Naive B cell (primary cell): ENCODE data around the gene LIN37. TPM values are rescaled to one million over a fixed set of nuclear protein-coding genes. Genes with fewer than 3 reads are reported as not detected.

Experiments used
- ATAC-seq, 2 donors: fragments of 150-1000 bp; cut with Tn5 transposase; 2 replicates each; pipeline ENCODE4 v1.10.0; 2021; ENCODE audit warnings: low read depth in 2 of 2, mild to moderate bottlenecking in 2 of 2, moderate library complexity in 2 of 2
- DNase-seq: peaks from one replicate; pipeline ENCODE4 v3.0.0; 2022
- H3K27ac Mint-ChIP-seq, 6 donors: one replicate each; pipeline ENCODE4 v1.8.0; 2020 to 2022; ENCODE audit warnings: mild to moderate bottlenecking in 6 of 6, mixed read lengths in 6 of 6, moderate library complexity in 5 of 6, inconsistent platforms in 2 of 6
- H3K27me3 Mint-ChIP-seq, 3 donors: one replicate each; pipeline ENCODE4 v1.8.0; 2021 to 2022; ENCODE audit warnings: mixed read lengths in 3 of 3, mild to moderate bottlenecking in 1 of 3
- H3K36me3 Mint-ChIP-seq, 2 donors: one replicate each; pipeline ENCODE4 v1.8.0; 2020 to 2022; ENCODE audit warnings: mixed read lengths in 2 of 2, inconsistent platforms in 1 of 2, mild to moderate bottlenecking in 1 of 2
- H3K4me1 Mint-ChIP-seq, 3 donors: one replicate each; pipeline ENCODE4 v1.8.0; 2020 to 2022; ENCODE audit warnings: mixed read lengths in 3 of 3, inconsistent platforms in 1 of 3, mild to moderate bottlenecking in 1 of 3, moderate library complexity in 1 of 3
- H3K4me3 Mint-ChIP-seq, 8 donors: one replicate each; pipeline ENCODE4 v1.8.0; 2020 to 2022; ENCODE audit warnings: mild to moderate bottlenecking in 8 of 8, mixed read lengths in 8 of 8, moderate library complexity in 8 of 8, inconsistent platforms in 2 of 8
- H3K9me3 Mint-ChIP-seq, 7 donors: one replicate each; pipeline ENCODE4 v1.8.0; 2020 to 2022; ENCODE audit warnings: mixed read lengths in 7 of 7, mild to moderate bottlenecking in 5 of 7, inconsistent platforms in 2 of 7, moderate library complexity in 1 of 7
- polyA plus RNA-seq, 6 donors: library from polyadenylated mRNA; unstranded; fragments of 300-500 nt; fragmentation: Illumina TruSeq; gene quantifications; one replicate each; pipeline ENCODE4 v1.2.3, GENCODE V29; 2021; ENCODE audit warnings: low read depth in 6 of 6

LIN37 gene
- polyA plus RNA-seq, result 10 to 100 TPM in 3 of 6 donors, 1 to 10 TPM in 3; 8.1 to 17.9 (median 11.1) TPM

- peak within 1 kb of the TSS; percentile 92 to 99 (median 98) for H3K27ac Mint-ChIP-seq
- DNase-seq, result peak; percentile 98
- H3K36me3 Mint-ChIP-seq, result peaks cover 0 to 5% of the 10 kb centered on the region in 2 donors
- peaks cover 0 to 3% (median 0%) of the 10 kb centered on the region in 7 donors for H3K9me3 Mint-ChIP-seq
- peaks cover 38 to 53% (median 46%) of the 10 kb centered on the region in 3 donors for H3K4me1 Mint-ChIP-seq
- peak within 1 kb of the TSS; percentile 90 to 100 (median 99) for H3K4me3 Mint-ChIP-seq
- no peaks in the 10 kb centered on the region for H3K27me3 Mint-ChIP-seq
- peak; percentile 68 to 71 for ATAC-seq
These were observed at the start of gene LIN37 for GRCh38 chr19:35748106-35749020. Gene LIN37, plus strand, starts transcription at chr19:35748576. Its CDS starts 149 bp downstream, at chr19:35748725.

- DNase-seq (peak; percentile 87), ATAC-seq (peak; percentile 98 to 99)
- Mint-ChIP-seq H3K27me3 (peaks cover 6 to 16% (median 7%) of the 10 kb centered on the region in 3 donors), H3K4me1 (peaks cover 5 to 7% (median 6%) of the 10 kb centered on the region in 3 donors), H3K9me3 (peaks cover 0 to 1% (median 0%) of the 10 kb centered on the region in 7 donors), H3K27ac (peak overlapping the region in 5 of 6 donors; percentile 53 to 91 (median 87)), H3K36me3 (no peaks in the 10 kb centered on the region), H3K4me3 (peak overlapping the region; percentile 86 to 100 (median 94))
These were observed 46.0 kb upstream of the LIN37 start for GRCh38 chr19:35702223-35703012.

- Mint-ChIP-seq H3K36me3 (no peaks in the 10 kb centered on the region), H3K4me3 (peak overlapping the region in 6 of 8 donors; percentile 12 to 97 (median 89)), H3K27ac (no peak overlapping the region), H3K4me1 (peaks cover 5 to 7% (median 6%) of the 10 kb centered on the region in 3 donors), H3K9me3 (peaks cover 0 to 1% (median 0%) of the 10 kb centered on the region in 7 donors), H3K27me3 (peaks cover 6 to 16% (median 7%) of the 10 kb centered on the region in 3 donors)
- ATAC-seq, result no peak
- no peak for DNase-seq
These were observed 45.0 kb upstream of the LIN37 start for GRCh38 chr19:35703343-35703742.

- H3K27ac Mint-ChIP-seq, result no peak within 1 kb of the TSS
- H3K4me1 Mint-ChIP-seq, result peaks cover 5 to 7% (median 6%) of the 10 kb centered on the region in 3 donors
- DNase-seq (no peak), ATAC-seq (no peak)
- no peaks in the 10 kb centered on the region for H3K36me3 Mint-ChIP-seq
- H3K27me3 Mint-ChIP-seq, result peaks cover 6 to 9% (median 7%) of the 10 kb centered on the region in 3 donors
- peak within 1 kb of the TSS in 4 of 8 donors; percentile 12 to 97 (median 46) for H3K4me3 Mint-ChIP-seq
- H3K9me3 Mint-ChIP-seq, result peaks cover 0 to 1% (median 0%) of the 10 kb centered on the region in 7 donors
These were observed 44.2 kb upstream of the LIN37 start, which contains the start of gene ZBTB32 for GRCh38 chr19:35704218-35704617. Gene ZBTB32, plus strand, starts transcription at chr19:35704558. Its CDS starts 10,069 bp downstream, at chr19:35714627.

- H3K27me3 Mint-ChIP-seq, result no peaks in the 10 kb centered on the region
- DNase-seq (no peak), ATAC-seq (no peak)
- H3K27ac Mint-ChIP-seq, result no peak overlapping the region
- peaks cover 7 to 29% (median 14%) of the 10 kb centered on the region in 3 donors for H3K4me1 Mint-ChIP-seq
- no peaks in the 10 kb centered on the region for H3K36me3 Mint-ChIP-seq
- no peak overlapping the region for H3K4me3 Mint-ChIP-seq
- H3K9me3 Mint-ChIP-seq, result no peaks in the 10 kb centered on the region
These were observed 40.0 kb upstream of the LIN37 start for GRCh38 chr19:35708391-35708790.

GRCh38 chr19:35710784-35711723 lies 37.3 kb upstream of the LIN37 start:
- Mint-ChIP-seq H3K4me1 (peaks cover 29 to 44% (median 34%) of the 10 kb centered on the region in 3 donors), H3K9me3 (no peaks in the 10 kb centered on the region), H3K27ac (peak overlapping the region; percentile 15 to 98 (median 85)), H3K27me3 (no peaks in the 10 kb centered on the region), H3K36me3 (no peaks in the 10 kb centered on the region), H3K4me3 (peak overlapping the region in 6 of 8 donors; percentile 2 to 67 (median 42))
- ATAC-seq, result peak; percentile 53
- DNase-seq, result no peak

GRCh38 chr19:35712567-35713505 lies 35.5 kb upstream of the LIN37 start:
- peak overlapping the region; percentile 29 to 88 (median 59) for H3K4me3 Mint-ChIP-seq
- no peaks in the 10 kb centered on the region for H3K27me3 Mint-ChIP-seq
- peaks cover 37 to 53% (median 41%) of the 10 kb centered on the region in 3 donors for H3K4me1 Mint-ChIP-seq
- H3K36me3 Mint-ChIP-seq, result no peaks in the 10 kb centered on the region
- DNase-seq (no peak), ATAC-seq (no peak)
- H3K27ac Mint-ChIP-seq, result peak overlapping the region; percentile 7 to 95 (median 89)
- no peaks in the 10 kb centered on the region for H3K9me3 Mint-ChIP-seq

GRCh38 chr19:35713506-35713850 lies 34.9 kb upstream of the LIN37 start:
- DNase-seq (no peak), ATAC-seq (no peak)
- no peaks in the 10 kb centered on the region for H3K9me3 Mint-ChIP-seq
- H3K36me3 Mint-ChIP-seq, result no peaks in the 10 kb centered on the region
- H3K27ac Mint-ChIP-seq, result peak overlapping the region in 3 of 6 donors; percentile 78 to 95 (median 85)
- peak overlapping the region in 4 of 8 donors; percentile 10 to 88 (median 50) for H3K4me3 Mint-ChIP-seq
- H3K4me1 Mint-ChIP-seq, result peaks cover 38 to 54% (median 41%) of the 10 kb centered on the region in 3 donors
- no peaks in the 10 kb centered on the region for H3K27me3 Mint-ChIP-seq

GRCh38 chr19:35713904-35714495 lies 34.4 kb upstream of the LIN37 start:
- Mint-ChIP-seq H3K4me3 (peak overlapping the region in 4 of 8 donors; percentile 39 to 88 (median 62)), H3K27ac (peak overlapping the region in 4 of 6 donors; percentile 33 to 95 (median 80)), H3K4me1 (peaks cover 41 to 59% (median 44%) of the 10 kb centered on the region in 3 donors), H3K27me3 (no peaks in the 10 kb centered on the region), H3K36me3 (no peaks in the 10 kb centered on the region), H3K9me3 (no peaks in the 10 kb centered on the region)
- DNase-seq (no peak), ATAC-seq (no peak)

- Mint-ChIP-seq H3K4me1 (peaks cover 47 to 66% (median 51%) of the 10 kb centered on the region in 3 donors), H3K36me3 (no peaks in the 10 kb centered on the region), H3K27me3 (no peaks in the 10 kb centered on the region), H3K27ac (peak overlapping the region in 3 of 6 donors; percentile 6 to 95 (median 73)), H3K9me3 (no peaks in the 10 kb centered on the region), H3K4me3 (peak overlapping the region in 7 of 8 donors; percentile 49 to 88 (median 73))
- ATAC-seq, result no peak
- DNase-seq, result no peak
These were observed 33.6 kb upstream of the LIN37 start for GRCh38 chr19:35714601-35715354.
